ENCODE measurements around the gene NEUROD1.

The NEUROD1 gene

DNA sequence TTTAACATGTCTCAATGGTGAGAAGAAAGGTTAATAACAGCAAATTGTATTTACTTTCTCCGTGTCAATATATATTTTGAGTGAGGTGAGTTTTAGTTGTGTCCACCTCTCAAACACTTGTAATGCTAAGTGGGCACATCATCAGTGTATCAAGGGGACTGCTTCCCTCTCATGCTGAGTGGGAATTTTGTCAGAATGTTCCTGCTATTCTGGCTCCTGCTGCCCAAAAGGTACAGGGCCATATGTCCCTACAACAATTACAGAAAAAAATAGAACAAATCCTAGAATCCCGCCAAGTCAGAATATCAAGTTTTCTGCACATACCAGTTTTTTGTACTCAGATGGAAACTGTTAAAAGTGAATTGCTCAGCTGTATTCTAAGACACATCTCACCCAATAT is 18.0 kb downstream of the NEUROD1 start:
- no peak for DNase-seq (ENCODE audit: low read depth)
- TF ChIP-seq, protein P1, sequence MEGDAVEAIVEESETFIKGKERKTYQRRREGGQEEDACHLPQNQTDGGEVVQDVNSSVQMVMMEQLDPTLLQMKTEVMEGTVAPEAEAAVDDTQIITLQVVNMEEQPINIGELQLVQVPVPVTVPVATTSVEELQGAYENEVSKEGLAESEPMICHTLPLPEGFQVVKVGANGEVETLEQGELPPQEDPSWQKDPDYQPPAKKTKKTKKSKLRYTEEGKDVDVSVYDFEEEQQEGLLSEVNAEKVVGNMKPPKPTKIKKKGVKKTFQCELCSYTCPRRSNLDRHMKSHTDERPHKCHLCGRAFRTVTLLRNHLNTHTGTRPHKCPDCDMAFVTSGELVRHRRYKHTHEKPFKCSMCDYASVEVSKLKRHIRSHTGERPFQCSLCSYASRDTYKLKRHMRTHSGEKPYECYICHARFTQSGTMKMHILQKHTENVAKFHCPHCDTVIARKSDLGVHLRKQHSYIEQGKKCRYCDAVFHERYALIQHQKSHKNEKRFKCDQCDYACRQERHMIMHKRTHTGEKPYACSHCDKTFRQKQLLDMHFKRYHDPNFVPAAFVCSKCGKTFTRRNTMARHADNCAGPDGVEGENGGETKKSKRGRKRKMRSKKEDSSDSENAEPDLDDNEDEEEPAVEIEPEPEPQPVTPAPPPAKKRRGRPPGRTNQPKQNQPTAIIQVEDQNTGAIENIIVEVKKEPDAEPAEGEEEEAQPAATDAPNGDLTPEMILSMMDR (conservative IDR thresholded peaks at IDR 0.05; ENCODE audit: low read length): no peak
- no peak overlapping the region for H3K4me3 ChIP-seq (ENCODE audit: low read length)

DNA sequence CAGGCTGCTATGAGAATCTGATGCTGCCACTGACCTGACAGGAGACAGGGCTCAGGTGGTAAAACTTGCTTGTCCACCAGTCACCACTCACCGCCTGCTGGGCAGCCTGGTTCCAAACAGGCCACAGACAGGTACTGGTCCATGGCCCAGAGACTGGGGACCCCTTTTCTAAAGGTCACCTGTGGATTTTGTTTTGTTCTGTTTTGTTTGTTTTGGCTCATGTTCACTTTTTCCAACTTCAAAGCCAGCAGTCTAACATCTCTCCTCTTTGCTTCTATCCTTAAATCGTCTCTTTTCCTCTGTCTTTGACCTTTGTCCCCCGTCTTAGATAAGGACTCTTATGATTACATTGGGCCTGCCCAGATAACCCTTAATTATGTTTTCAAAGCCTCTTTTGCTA is 20.1 kb downstream of the NEUROD1 start:
- no peak for DNase-seq (ENCODE audit: low read depth)
- TF ChIP-seq, protein P1 (conservative IDR thresholded peaks at IDR 0.05; ENCODE audit: low read length): no peak

DNA sequence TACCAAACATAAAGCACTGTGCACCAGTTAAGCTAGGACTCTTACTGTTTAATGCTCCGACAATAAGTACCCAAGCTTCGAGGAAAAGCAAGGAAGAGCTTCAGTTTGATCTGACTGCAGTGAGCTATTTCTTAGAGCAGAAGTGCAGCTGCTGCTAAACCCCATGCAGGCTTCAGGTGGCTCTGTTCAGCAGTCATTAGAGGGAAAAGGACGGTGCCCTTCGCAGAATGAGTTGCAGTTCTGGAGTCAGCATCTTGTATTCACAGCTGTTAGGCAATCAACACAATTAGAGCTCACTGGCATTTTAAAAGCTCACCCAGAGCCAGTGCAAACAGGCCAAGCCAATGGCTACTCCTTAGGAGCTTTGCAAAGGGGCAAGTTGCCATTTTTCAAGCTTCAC is 21.9 kb downstream of the NEUROD1 start:
- TF ChIP-seq, protein P1 (conservative IDR thresholded peaks at IDR 0.05; ENCODE audit: low read length): no peak
- no peak overlapping the region for H3K4me3 ChIP-seq (ENCODE audit: low read length)
- DNase-seq (ENCODE audit: low read depth): no peak

More for the DNA sequence above, 20.1 kb downstream of the NEUROD1 start:
- no peak overlapping the region for H3K4me3 ChIP-seq (ENCODE audit: low read length)

DNA sequence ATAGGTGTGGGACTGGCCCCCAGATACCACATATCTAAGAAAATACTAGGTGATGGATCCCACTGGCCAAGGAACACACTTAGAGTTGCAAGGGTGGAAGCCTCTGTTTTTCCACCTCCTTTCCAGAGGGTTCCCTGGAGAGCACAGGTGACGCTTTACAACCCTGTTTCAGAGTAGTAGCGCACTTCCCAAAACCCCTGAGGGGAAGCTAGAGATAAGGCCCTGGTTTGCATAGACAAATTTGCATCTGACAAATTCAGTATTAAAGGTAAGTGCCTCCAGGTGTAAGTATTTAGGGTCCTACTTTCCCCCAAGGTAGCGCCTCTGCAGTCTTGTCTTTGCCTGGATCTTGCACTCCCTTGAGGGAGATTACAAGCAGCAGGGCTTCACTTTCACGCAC is 22.9 kb downstream of the NEUROD1 start:
- TF ChIP-seq, protein P1 (conservative IDR thresholded peaks at IDR 0.05; ENCODE audit: low read length): no peak
- DNase-seq (ENCODE audit: low read depth): no peak
- peak overlapping the region; percentile 52 for H3K4me3 ChIP-seq (ENCODE audit: low read length)

DNA sequence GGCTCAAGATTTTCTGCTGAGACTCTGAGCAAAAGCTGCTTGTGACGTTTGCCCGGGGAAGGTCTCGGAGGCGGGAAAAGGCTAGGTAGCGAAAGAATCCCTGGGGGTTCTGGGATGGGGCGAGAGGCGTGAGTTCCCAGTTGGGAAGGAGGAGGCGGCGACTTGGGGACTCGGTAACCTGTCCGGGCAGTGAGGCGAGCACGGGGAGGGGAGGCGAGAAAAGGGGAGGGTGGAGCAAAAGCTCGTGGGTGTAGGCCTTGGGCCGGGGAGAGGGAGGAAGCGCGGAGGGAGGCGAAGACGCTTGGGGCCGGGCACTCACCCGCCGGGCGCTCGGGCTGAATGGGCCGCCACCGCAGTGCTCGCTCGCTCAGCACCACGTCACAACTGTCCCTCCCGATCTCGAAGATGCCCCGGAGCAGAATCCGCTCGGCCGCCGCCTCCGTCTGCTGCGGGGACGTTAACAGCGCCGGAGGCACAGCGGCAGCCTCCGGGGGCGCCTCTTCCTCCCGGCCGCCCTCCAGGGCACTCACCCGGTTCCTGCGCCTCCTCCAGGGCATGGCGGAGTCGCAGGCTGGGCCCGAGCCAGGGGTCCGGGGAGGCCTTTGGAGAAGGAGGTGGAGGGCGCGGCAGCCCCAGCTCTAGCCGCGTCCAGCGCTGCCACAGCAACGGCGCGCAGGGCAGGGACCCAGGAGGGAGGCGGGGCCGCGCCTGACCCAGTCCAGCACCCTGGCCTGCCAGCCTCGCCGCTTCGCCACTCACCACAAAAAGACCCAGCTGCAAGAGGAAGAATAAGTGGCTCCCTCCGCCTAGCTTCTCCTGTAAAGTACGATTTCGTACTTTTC is 23.6 kb downstream of the NEUROD1 start, which contains the start of gene CERKL:
TSS of gene CERKL (minus strand) at position 656 of the 842 bp plus-strand sequence. CDS start at position 557, 99 bp downstream.
- TF ChIP-seq, protein P1 (conservative IDR thresholded peaks at IDR 0.05; ENCODE audit: low read length): no peak
- peak; percentile 6 for DNase-seq (ENCODE audit: low read depth)
- H3K4me3 ChIP-seq (ENCODE audit: low read length): peak within 1 kb of the TSS; percentile 52

DNA sequence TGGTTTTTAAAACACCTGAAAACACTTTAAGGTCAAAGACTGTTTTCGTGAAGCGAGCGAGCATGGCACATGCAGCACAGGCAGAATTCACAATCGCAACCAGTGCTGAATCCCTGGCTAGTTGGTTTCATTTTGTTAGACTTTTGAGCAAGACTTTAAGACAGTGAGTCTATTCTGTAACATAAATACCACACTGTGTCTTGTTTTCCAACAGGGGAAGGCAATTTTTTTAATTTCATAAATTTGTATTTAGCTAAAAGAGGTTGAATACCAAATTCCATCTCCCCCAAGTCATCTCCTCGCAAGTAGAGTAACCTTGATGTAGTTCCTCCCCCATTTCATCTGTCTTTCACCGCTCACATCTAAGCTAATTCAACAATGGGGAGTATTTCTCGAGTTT is 24.8 kb downstream of the NEUROD1 start:
- TF ChIP-seq, protein P1 (conservative IDR thresholded peaks at IDR 0.05; ENCODE audit: low read length): no peak
- H3K4me3 ChIP-seq (ENCODE audit: low read length): no peak overlapping the region

DNA sequence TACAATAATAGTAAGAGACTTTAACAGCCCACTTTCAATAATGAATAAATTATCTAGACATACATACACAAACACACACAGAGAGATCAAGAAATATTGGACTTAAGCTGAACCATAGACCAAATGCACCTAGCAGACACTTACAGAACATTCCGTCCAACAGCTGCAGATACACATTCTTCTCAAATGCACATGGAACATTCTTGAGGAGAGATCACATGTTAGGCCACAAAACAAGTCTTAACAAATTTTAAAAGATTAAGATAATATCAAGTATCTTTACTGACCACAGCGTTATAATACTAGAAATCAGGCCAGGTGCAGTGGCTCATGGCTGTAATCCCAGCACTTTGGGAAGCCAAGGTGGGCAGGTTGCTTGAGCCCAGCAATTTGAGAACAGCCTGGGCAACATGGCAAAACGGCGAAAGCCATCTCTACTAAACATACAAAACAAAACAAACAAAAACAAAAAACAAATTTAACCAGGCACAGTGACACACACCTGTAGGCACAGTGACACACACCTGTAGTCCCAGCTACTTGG is 30.8 kb downstream of the NEUROD1 start:
- no peak overlapping the region for H3K4me3 ChIP-seq (ENCODE audit: low read length)
- no peak for DNase-seq (ENCODE audit: low read depth)
- TF ChIP-seq, protein P1 (conservative IDR thresholded peaks at IDR 0.05; ENCODE audit: low read length): no peak

More for the DNA sequence above, 24.8 kb downstream of the NEUROD1 start:
- peak; percentile 3 for DNase-seq (ENCODE audit: low read depth)

All from AG10803 (cell line).